Measurements from ENCODE around the gene TVP23A. TPM values are rescaled to one million over a fixed set of nuclear protein-coding genes. Genes with fewer than 3 reads are reported as not detected.

TVP23A gene
- polyA plus RNA-seq, 1 donor from 2014 or later: 9.1 TPM

- Histone ChIP-seq H3F3A (ENCODE audit: insufficient read depth, low read length, poor library complexity, severe bottlenecking) (peaks cover 2% of the 10 kb centered on the region), H2AFZ (ENCODE audit: low read depth, low read length) (no peak overlapping the region), H3K27ac (ENCODE audit: low read length) (no peak overlapping the region), H3K4me2 (ENCODE audit: low read length) (no peak overlapping the region), H4K20me1 (ENCODE audit: insufficient read depth) (no peaks in the 10 kb centered on the region), H3K79me2 (replicated peaks; ENCODE audit: insufficient read depth, low read length) (no peaks in the 10 kb centered on the region), H3K27me3 (ENCODE audit: insufficient read depth, low read depth, low read length) (no peaks in the 10 kb centered on the region), H3K36me3 (ENCODE audit: insufficient read depth, low read length) (no peaks in the 10 kb centered on the region), H3K9me2 (ENCODE audit: insufficient read depth, low read length) (no peaks in the 10 kb centered on the region), H3K9ac (ENCODE audit: low read length) (no peak overlapping the region), H3K4me3 (ENCODE audit: low read length) (no peak overlapping the region), H3K9me3 (ENCODE audit: low read length) (no peaks in the 10 kb centered on the region)
- no peak for TF ChIP-seq EZH2 (IDR thresholded peaks at IDR 0.05; ENCODE audit: borderline replicate concordance, insufficient read depth, low read length, poor library complexity, severe bottlenecking)
- TF ChIP-seq EP300 (conservative IDR thresholded peaks at IDR 0.05; ENCODE audit: poor library complexity, severe bottlenecking): no peak
- TF ChIP-seq TAF1 (IDR thresholded peaks at IDR 0.05; ENCODE audit: low read depth): no peak
- TF ChIP-seq, protein P1, sequence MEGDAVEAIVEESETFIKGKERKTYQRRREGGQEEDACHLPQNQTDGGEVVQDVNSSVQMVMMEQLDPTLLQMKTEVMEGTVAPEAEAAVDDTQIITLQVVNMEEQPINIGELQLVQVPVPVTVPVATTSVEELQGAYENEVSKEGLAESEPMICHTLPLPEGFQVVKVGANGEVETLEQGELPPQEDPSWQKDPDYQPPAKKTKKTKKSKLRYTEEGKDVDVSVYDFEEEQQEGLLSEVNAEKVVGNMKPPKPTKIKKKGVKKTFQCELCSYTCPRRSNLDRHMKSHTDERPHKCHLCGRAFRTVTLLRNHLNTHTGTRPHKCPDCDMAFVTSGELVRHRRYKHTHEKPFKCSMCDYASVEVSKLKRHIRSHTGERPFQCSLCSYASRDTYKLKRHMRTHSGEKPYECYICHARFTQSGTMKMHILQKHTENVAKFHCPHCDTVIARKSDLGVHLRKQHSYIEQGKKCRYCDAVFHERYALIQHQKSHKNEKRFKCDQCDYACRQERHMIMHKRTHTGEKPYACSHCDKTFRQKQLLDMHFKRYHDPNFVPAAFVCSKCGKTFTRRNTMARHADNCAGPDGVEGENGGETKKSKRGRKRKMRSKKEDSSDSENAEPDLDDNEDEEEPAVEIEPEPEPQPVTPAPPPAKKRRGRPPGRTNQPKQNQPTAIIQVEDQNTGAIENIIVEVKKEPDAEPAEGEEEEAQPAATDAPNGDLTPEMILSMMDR (IDR thresholded peaks at IDR 0.05; ENCODE audit: poor library complexity, severe bottlenecking): no peak
- TF ChIP-seq POLR2AphosphoS5 (IDR thresholded peaks at IDR 0.05): no peak
- no peak for TF ChIP-seq SMC3 (conservative IDR thresholded peaks at IDR 0.05; ENCODE audit: poor library complexity)
- no peak for TF ChIP-seq RAD21 (conservative IDR thresholded peaks at IDR 0.05)
- no peak for TF ChIP-seq REST (IDR thresholded peaks at IDR 0.05; ENCODE audit: borderline replicate concordance)
These were observed 80.1 kb downstream of the TVP23A start for GRCh38 chr16:10738231-10739077.

DNA sequence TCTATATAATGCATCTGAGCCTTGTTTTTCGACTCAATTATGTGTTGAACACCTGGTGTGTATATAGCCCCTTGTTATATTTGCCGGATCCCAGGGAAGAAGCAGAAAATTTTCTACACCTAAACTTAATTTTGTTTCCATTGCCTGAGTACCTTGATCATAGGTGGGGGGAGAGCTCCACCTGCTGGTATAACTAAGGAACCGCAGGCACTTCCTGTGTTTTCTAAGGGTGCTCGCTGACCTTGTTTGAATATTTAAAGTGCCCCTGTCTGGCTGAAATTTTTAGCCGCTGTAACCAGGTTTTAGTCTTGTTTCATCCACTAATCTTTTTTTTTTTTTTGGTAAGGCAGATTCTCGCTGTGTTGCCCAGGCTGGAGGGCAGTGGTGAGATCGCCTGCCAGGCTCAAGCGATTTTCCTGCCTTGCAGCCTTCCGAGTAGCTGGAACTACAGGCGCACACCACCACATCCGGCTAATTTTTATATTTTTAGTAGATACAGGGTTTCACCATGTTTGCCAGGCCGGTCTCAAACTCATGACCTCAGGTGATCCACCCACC lies 81.4 kb downstream of the TVP23A start:
- no peak overlapping the region for H3K4me2 ChIP-seq (ENCODE audit: low read length)
- no peaks in the 10 kb centered on the region for H3K79me2 ChIP-seq (replicated peaks; ENCODE audit: insufficient read depth, low read length)
- no peak overlapping the region for H3K9ac ChIP-seq (ENCODE audit: low read length)
- H3K9me3 ChIP-seq (ENCODE audit: low read length): no peaks in the 10 kb centered on the region
- no peak overlapping the region for H3K4me3 ChIP-seq (ENCODE audit: low read length)
- no peaks in the 10 kb centered on the region for H3K36me3 ChIP-seq (ENCODE audit: insufficient read depth, low read length)
- H2AFZ ChIP-seq (ENCODE audit: low read depth, low read length): no peak overlapping the region
- no peak overlapping the region for H3K27ac ChIP-seq (ENCODE audit: low read length)
- no peaks in the 10 kb centered on the region for H3F3A ChIP-seq (ENCODE audit: insufficient read depth, low read length, poor library complexity, severe bottlenecking)
- TF ChIP-seq, protein P1 (IDR thresholded peaks at IDR 0.05; ENCODE audit: poor library complexity, severe bottlenecking): peak; percentile 95
- TF ChIP-seq EP300 (conservative IDR thresholded peaks at IDR 0.05; ENCODE audit: poor library complexity, severe bottlenecking): no peak
- peak; percentile 96 for TF ChIP-seq RAD21 (conservative IDR thresholded peaks at IDR 0.05)
- TF ChIP-seq SMC3 (conservative IDR thresholded peaks at IDR 0.05; ENCODE audit: poor library complexity): peak; percentile 93
- no peaks in the 10 kb centered on the region for H4K20me1 ChIP-seq (ENCODE audit: insufficient read depth)
- H3K27me3 ChIP-seq (ENCODE audit: insufficient read depth, low read depth, low read length): no peaks in the 10 kb centered on the region
- H3K9me2 ChIP-seq (ENCODE audit: insufficient read depth, low read length): no peaks in the 10 kb centered on the region
